ENCODE results near the gene UBASH3B.

UBASH3B gene

GRCh38 chr11:122723106-122723505, 67.6 kb downstream of the UBASH3B start:
- no peak overlapping the region for H3K4me3 ChIP-seq (replicated peaks; ENCODE audit: insufficient read depth, low read length)
- H3K27me3 ChIP-seq (ENCODE audit: insufficient read depth, poor library complexity, severe bottlenecking) = no peaks in the 10 kb centered on the region
- TF ChIP-seq POLR2AphosphoS5 (IDR thresholded peaks at IDR 0.05; ENCODE audit: low read depth) (no peak), REST (IDR thresholded peaks at IDR 0.05; ENCODE audit: insufficient replicate concordance, low read depth) (no peak), GABPA (IDR thresholded peaks at IDR 0.05; ENCODE audit: low read depth) (no peak), CTCF (IDR thresholded peaks at IDR 0.05; ENCODE audit: insufficient read depth, low read length) (no peak), SPI1 (IDR thresholded peaks at IDR 0.05; ENCODE audit: borderline replicate concordance, low read depth) (no peak)
- no peak overlapping the region for H3K27ac ChIP-seq (replicated peaks)
- DNase-seq (ENCODE audit: low read depth in 1 of 2, low spot score in 1 of 2) = no peak

- no peaks in the 10 kb centered on the region for H3K27me3 ChIP-seq (ENCODE audit: insufficient read depth, poor library complexity, severe bottlenecking)
- no peak for TF ChIP-seq CTCF (IDR thresholded peaks at IDR 0.05; ENCODE audit: insufficient read depth, low read length)
- no peak for TF ChIP-seq SPI1 (IDR thresholded peaks at IDR 0.05; ENCODE audit: borderline replicate concordance, low read depth)
- no peak for TF ChIP-seq POLR2AphosphoS5 (IDR thresholded peaks at IDR 0.05; ENCODE audit: low read depth)
- TF ChIP-seq GABPA (IDR thresholded peaks at IDR 0.05; ENCODE audit: low read depth) = no peak
- TF ChIP-seq REST (IDR thresholded peaks at IDR 0.05; ENCODE audit: insufficient replicate concordance, low read depth) = no peak
- no peak overlapping the region for H3K4me3 ChIP-seq (replicated peaks; ENCODE audit: insufficient read depth, low read length)
- H3K27ac ChIP-seq (replicated peaks) = no peak overlapping the region
- no peak for DNase-seq (ENCODE audit: low read depth in 1 of 2, low spot score in 1 of 2)
Observed at GRCh38 chr11:122723576-122723975, 68.1 kb downstream of the UBASH3B start.

GRCh38 chr11:122724520-122724919, 69.0 kb downstream of the UBASH3B start:
- no peak overlapping the region for H3K27ac ChIP-seq (replicated peaks)
- no peak overlapping the region for H3K4me3 ChIP-seq (replicated peaks; ENCODE audit: insufficient read depth, low read length)
- TF ChIP-seq POLR2AphosphoS5 (IDR thresholded peaks at IDR 0.05; ENCODE audit: low read depth) (no peak), SPI1 (IDR thresholded peaks at IDR 0.05; ENCODE audit: borderline replicate concordance, low read depth) (no peak), REST (IDR thresholded peaks at IDR 0.05; ENCODE audit: insufficient replicate concordance, low read depth) (no peak), CTCF (IDR thresholded peaks at IDR 0.05; ENCODE audit: insufficient read depth, low read length) (no peak), GABPA (IDR thresholded peaks at IDR 0.05; ENCODE audit: low read depth) (no peak)
- H3K27me3 ChIP-seq (ENCODE audit: insufficient read depth, poor library complexity, severe bottlenecking) = no peaks in the 10 kb centered on the region
- no peak for DNase-seq (ENCODE audit: low read depth in 1 of 2, low spot score in 1 of 2)

Measured in HL-60 (cell line).